T-helper 9 cell (primary cell): Measurements from ENCODE around the gene LDAH.

Experiments
- DNase-seq: peaks from one replicate; pipeline ENCODE4 v3.0.0-alpha.2; 2020

The LDAH gene

DNA sequence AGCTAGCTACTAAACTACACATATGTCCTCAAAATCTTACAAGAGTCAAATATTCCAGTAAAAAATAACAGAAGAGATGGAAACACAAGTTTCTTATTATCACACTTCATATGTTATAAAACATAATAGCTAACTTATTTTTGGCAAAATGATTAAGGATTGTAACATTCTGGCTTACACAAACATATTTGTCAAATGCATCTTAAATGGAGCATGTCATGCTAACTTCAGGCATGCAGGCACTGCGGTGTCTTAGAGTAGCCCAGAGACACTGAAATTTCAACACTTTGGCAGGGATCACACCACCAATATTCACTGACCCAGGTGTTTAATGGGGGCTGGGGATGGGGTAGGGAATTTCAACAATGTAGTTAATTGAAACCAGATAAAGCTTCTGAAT is 51.6 kb downstream of the LDAH start:
- DNase-seq, result no peak

DNA sequence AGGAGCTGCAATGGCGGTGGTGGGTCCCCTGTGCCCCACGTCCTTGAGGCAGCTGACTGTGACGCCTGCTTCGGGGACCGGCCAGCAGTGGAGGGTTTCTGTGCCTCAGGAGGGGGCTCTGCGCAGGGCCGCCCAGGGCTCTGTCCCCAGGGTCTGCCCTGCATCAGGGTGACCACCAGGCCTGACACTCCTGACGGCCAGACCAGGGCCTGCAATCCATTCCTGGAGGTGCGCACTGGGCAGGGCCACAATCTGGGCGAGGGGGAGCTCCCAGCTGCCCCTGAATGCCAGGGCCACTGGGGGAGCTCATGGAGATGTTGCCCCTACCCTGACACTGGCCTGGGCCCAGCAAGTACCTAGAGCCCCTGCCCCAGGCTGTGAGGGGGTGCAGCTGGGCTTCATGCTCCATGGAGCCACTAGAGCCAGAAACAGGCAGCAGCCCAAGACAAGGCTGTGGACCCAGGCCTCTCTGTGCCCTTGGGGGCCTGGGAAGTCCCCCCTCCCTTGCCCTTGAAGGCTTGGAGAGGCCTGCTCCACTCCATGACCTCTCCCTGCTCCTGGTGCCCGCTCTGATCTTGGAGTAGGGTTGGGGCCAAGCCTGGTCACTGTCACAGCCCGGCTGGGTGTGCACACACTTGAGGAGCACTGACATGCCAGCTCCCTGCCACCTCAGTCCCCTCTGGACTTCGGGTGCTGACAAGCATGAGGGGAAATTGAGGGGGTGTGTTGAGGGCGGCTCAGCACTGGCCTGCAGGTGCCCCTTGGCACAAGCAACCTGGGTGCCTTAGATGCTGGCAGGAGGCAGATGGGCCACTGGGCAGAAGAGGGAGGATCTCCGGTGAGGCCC is 55.9 kb downstream of the LDAH start:
- no peak for DNase-seq

- no peak for DNase-seq
Observed at GRCh38 chr2:20766213-20766612, 56.7 kb downstream of the LDAH start.

DNA sequence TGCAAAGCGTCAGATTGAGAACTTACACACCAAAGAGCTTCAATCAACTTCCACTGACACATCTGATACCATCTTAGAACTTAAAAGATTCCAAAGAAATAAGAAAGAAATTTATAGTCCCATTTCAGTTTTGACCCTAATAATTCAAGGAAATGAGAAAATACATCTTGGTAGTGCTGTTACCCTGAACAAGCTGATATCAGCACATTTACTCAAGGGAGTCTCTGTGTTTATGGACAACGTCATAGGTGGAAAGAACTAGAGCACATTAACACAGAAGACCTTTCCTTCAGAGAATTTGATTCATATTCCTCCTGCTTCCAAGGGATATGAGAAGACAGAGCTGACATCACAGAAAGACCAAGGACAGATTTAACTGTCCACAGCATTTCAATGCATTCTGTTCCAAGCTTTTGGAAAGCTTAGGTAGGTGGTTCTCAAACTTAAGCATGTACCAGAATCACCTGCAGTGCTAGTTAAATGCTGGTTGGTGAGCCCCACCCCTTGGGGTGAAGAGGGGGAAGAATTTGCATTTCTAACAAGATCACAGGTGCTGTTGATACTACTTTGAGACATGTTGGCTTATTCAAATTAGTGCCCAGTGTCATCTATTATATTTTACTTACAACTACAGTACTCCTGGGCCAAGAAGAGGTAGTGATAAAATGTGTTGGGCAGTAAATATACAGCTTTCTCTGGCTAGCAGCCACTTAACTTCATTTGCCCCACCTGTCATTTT is 59.8 kb downstream of the LDAH start:
- DNase-seq, result no peak

DNA sequence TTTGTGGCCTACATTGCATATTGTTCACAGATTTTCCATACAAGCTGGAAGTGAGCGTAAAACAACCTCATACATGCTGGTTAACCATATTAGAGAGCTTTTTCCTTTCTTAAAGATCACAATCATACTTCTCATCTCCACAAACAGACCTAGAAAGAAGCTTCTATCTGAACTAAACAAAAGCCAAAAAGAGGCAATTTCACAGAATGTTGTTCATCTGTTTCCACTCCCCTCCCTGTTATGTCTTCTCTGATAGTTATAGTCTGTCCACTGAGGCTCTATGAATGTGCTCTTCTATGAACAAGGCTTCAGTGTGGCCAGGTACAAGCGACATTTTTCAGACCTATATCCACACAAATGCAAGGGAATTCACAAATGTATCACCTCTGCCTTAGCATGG is 63.4 kb downstream of the LDAH start:
- DNase-seq, result no peak

GRCh38 chr2:20758997-20759396 is 63.9 kb downstream of the LDAH start:
- DNase-seq, result no peak

GRCh38 chr2:20757405-20758090 is 65.4 kb downstream of the LDAH start:
- DNase-seq, result no peak

DNA sequence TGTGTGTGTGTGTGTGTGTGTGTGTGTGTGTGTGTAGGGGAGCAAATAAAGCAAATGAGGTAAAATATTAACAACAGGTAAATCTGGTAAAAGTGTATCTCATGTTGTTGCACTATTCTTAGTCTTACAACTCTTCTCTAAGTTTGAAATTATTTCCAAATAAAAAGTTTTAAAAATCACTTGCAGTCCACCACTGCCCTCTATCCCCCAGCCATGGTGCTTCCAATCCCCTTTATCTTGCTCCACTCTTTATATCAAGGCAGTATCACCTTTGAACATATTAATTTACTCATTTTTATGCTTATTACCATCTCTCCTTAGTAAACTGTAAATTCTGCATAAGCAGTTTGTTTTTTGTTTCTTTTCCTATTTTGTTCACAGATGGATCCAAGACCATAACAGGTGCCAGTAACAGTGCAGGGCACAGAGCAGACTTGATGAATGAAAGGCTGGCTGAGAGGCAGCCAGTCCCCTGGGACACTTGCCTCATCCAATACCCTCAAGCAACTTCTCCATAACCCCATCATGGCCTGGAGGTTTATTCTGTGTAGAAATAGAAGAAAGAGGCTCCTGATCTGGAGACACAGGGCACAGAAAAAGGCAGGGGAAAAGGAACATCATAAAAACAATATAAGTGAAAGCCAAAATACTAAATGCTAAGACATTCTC is 67.6 kb downstream of the LDAH start:
- no peak for DNase-seq

DNA sequence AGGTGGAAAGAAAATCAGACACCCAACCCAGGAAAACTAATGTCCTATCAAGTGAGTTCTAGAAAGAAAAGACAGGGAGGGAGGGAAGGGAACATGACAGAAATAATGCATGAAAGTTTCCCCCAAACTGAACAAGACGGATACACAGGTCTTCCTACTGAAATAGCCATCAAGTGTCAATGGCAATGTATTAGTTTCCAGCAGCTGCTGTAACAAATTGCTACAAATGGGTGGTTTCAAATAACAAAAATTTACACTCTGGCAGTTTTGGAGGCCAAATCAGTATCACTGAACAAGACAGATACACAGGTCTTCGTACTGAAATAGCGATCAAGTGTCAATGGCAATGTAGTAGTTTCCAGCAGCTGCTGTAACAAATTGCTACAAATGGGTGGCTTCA is 70.6 kb downstream of the LDAH start:
- no peak for DNase-seq

DNA sequence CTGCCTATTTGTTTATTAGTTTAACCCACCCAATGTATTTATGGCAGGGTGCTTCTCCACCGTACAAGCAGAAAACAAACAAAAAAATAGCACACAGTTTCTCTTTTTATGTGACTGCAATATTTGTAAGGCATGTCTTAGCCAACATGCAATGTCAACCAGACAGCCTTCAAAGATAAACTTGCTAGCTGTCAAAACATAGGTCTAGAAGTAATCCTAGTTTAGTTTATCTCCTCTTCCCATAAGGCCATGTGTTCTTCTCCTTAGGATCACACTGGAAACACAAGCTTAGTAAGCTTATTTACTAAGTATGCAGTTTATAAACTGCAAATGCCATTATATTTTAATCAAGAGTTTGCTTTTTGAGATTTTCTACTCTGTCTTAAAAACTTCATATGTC is 75.6 kb downstream of the LDAH start:
- DNase-seq, result no peak

GRCh38 chr2:20745924-20746555 is 76.9 kb downstream of the LDAH start:
- no peak for DNase-seq

DNA sequence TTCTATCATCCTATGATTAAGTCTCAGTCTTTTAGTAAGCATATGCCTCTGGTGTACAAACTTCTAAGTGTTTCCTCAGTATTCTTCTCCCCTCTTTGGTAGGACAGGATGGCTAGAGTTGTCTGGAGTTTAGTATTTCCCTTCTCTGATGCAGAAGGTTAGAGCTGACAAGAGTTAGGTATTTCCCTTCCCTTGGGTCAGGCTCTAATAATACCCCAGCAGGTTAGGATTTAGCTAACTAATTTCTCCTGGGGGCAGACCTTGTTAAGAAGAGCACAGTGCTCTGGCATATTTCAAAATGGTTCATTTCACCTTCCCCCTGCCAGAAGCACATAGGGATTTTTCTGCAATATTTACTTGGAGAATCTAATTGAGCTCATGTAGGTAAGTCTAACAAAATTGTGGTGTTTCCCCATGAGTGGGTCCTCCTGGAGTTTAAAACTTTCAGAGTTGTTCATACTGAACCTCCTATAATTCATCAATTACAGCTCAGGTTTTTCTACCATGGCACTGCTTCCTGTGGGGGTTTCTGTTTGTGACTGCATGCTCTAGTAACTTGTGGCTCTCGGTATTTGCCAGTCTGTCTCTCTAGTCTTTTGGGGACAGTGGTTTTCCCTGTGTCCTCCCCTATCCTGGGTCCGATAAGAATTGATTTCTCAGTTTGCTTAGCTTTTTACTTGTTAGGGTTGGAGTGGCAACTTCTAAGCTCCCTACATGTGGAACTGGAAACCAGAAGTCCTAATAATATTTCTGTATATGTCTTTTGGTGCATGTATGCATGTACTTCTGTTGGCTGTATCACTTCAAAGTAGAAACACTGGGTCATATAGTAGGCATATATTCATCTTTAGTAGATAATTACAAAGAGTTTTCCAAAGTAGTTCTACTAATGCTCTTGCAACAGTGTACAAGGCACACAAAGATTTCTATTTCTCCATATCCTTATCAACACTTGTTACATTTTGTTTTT is 78.2 kb downstream of the LDAH start:
- DNase-seq, result no peak

GRCh38 chr2:20738772-20739171 is 84.1 kb downstream of the LDAH start:
- no peak for DNase-seq

DNA sequence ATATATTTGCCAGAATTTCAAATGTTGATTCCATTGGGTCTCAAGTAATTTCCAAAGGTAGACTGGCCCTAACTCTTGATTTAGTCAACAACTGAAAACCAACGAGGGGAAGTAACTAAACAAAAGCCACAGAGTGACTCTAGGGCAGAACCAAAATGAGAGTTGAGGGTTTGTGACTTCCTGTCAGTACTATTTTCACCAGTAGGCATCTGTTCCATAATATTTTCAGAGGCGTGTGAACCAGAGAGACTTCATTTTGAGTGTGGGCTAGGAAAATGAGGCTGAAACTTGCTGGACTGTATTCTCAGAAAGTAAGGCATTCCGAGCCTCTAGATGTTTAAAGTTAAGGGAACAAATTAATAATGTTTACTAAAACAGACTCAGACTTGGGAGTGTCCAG is 85.4 kb downstream of the LDAH start:
- DNase-seq, result no peak

DNA sequence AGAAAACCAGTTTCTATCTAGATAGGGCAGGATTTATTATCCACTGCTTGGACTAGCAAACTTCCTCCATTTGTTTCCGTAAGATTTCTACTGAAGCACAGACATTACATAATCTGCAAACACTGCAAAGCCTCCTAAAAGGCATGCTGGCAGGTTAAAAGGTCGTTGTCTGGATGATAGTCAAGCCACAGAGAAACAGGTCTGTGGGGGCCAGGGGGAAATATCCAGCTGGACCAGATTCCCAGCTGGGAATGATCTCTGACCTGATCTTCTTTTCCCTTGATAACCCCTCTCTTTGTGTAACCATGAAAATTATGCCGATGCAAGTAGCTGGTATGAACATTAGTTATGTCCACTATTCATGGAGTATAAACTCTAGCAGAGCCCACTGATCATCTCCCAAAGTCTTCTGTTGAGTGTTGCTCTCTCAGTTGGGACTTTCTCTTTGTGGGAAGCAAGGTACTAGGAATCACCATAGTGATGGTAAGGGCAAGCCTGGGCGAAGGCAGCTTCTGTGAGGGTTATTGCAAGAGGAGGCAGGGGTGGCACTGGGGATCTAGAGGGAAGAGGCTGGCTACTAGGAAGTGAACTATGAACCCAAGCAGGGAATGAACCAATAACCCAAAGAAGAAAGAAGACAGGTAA is 94.7 kb downstream of the LDAH start:
- DNase-seq, result no peak

DNA sequence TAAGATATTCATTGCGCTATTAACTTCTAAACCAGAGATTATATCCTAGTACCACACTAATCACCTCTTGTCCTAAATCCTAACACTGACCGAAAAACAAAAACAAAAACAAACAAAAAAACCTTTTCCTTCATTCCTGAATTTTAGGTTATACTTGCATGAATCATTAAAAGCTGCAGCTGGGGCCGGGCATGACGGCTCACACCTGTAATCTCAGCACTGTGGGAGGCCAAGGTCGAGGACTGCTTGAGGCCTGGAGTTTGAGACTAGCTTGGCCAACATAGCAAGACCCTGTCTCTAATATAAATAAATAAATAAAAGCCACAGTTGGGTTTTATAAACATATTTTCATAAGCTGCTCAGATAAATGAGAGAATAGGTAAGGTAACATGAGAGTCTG is 96.0 kb downstream of the LDAH start:
- no peak for DNase-seq

DNA sequence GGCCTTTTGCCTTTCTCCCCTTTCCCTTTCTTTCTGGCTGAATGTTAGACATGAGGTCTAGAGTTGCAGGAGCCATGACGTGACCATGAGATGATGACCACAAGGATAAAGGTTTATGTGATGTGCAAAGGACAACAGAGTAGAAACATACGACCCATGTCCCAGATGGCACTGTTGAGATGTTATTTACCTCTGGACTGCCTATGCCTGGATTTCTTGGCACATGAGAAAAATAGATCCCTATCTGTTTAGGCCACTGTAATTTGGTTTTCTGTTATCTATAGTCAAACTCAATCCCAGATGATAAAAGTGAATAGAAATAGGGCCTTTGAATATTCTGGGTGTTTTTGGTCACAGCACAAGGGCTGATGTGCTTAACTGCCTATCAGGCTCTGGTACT is 97.1 kb downstream of the LDAH start:
- no peak for DNase-seq

DNA sequence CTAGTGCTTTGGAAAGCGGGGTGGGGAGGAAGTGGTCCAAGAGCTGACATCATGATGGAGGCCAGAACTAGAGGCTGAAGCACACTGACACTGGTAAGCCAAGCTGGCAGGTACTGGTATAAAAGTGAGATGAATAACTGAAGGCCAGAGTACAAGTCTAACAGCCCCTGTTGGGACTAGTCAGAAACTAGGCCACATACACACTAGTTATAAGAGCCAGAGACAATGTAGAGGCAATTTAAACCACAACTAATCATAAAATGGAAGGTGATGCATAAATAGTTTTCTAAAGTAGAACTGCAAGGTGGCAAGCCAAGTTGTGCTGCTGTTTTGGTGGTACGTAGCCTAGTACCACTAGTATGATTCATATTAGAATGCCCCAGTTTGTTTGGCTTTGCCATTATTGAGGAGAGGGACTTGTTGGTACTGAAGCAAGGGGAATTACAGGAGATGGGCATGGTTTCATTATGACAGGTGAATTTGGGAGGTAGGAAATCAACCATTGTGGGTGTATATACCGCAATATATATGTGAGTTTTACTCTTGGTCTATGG is 98.3 kb downstream of the LDAH start:
- DNase-seq, result no peak

- no peak for DNase-seq
Observed at GRCh38 chr2:20723543-20723942, 99.4 kb downstream of the LDAH start.

GRCh38 chr2:20722592-20723240 is 100.2 kb downstream of the LDAH start:
- no peak for DNase-seq
